ENCODE results near the gene PPP1CA.

PPP1CA gene

DNA sequence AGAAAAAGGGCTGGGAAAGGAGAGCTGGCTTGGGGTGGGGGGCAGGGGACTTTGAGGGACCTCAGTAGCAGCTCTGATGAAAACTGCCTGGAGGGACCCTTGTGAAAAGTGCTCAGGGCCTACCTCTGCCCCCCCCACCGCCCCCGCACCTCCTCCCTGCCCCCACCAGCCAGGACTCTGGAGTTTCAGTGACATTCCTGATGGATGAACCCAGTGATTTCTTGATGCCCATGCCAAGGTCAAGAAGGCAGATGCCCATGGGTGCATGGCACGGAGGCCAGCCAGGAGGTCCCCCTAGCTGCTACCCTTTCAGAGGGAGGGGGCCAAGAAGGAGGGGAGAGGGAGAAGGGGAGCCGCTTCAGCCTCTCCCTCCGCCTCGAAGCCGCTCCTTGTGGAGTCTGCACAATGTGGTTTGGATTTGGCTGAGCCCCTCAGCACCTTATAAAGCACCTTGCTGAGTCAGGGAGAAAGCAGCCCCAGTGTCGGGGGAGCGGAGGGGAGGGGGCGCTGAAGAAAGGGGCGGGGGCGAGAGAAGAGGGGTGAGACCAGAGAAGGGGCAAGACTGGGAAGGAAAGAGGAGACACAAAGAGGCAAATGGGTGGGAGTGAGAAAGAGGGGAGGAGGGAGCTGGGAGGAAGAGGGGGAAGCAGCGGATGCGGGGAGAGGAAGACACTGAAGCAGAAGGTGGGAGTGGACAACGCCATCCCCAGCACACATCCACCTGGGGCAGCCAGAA is 26.2 kb downstream of the PPP1CA start:
- peak overlapping the region; percentile 38 for H3K4me3 Mint-ChIP-seq
- no peaks in the 10 kb centered on the region for H3K27me3 Mint-ChIP-seq
- H3K27ac Mint-ChIP-seq (ENCODE audit: low read depth): no peak overlapping the region

DNA sequence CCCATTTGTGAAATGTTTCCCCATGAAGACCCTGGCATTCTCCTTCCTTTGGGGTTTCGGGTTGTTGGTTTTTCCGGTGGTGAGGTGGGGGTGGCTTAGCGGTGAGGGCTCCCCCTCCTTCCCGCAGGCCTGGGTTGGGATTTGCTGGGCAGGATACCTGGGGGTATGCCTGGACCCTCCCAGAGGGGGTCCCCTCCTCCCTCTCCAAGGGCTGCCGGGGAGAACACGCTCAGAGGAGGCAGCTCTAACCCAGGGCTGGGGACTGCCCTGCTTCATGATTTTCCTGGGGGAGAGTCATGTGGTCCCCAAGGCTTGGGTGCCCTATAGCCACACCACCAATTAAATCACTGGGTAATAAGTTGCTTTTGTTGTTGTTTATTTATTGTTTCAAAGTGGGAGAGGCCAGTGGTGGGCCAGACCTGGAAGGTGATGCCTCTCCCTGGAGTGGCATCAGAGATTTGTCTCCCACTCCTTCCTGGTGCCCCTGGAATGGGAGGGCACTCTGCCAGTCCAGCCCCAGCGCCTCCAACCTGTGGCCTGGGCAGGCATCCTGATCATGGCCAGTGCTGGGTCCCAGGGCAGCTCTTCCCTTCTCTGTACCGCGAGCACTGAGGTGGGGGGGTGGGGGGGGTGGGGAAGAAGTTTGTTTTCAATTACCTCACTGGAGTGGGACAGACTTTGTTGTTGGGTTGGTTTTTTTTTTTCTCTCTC is 26.9 kb downstream of the PPP1CA start:
- DNase-seq (ENCODE audit: low spot score in 2 of 2) (no peak), ATAC-seq (replicated peaks; ENCODE audit: extremely low read depth, poor library complexity, severe bottlenecking) (no peak)
- Mint-ChIP-seq H3K36me3 (ENCODE audit: insufficient read depth) (peaks cover 7% of the 10 kb centered on the region), H3K4me3 (peak overlapping the region; percentile 98), H3K27me3 (no peaks in the 10 kb centered on the region), H3K4me1 (peaks cover 32% of the 10 kb centered on the region), H3K27ac (ENCODE audit: low read depth) (no peak overlapping the region), H3K9me3 (no peaks in the 10 kb centered on the region)

More for the DNA sequence above, 26.2 kb downstream of the PPP1CA start:
- no peak for ATAC-seq (replicated peaks; ENCODE audit: extremely low read depth, poor library complexity, severe bottlenecking)
- peaks cover 26% of the 10 kb centered on the region for H3K4me1 Mint-ChIP-seq
- no peak for DNase-seq (ENCODE audit: low spot score in 2 of 2)
- no peaks in the 10 kb centered on the region for H3K9me3 Mint-ChIP-seq
- H3K36me3 Mint-ChIP-seq (ENCODE audit: insufficient read depth): peaks cover 7% of the 10 kb centered on the region

DNA sequence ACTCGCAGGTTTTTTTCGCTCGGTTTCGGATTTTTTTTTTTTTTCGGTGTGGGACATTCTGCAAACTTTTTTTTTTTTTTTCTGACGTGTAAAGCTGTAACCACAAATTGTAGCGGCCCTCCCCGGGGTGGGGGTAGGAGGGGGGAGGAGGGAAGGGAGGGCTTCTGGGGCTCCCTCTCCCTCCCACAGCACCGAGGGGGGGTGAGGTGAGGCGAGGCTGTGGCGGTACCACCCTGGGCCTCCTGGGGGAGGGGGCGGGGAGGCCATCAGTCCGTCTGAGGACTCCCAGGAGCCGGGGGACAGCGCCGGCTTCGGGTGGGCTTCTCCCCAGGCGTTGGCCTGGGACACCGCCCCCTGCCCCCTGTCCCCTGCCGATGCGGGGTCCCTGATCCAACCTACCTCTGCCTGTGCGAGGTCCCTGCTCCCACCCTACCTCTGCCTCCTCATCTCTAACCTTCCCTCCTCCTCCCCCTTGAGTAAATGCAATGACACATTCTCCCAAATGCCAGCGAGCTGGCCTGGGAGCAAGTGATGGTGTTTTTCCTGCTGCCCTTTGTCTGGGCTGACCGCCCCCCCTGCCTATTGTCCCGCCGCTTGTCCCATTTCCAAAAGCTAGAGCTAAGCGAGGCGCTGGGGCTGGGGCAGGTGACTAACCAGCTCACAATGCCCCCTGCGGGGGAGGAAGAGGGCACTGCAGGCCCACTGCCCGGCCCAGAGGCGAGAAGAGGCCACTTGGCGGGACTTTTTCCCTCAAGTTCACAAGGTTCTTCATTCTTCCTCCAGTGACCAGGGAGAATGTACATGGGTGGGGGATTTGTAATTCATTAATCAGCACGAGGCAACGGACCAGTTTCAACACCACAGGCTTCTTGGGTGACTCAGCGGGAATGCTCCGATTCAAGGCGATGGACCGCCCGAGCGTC is 27.7 kb downstream of the PPP1CA start:
- H3K27ac Mint-ChIP-seq (ENCODE audit: low read depth): peak overlapping the region; percentile 94
- H3K4me3 Mint-ChIP-seq: peak overlapping the region; percentile 98
- H3K36me3 Mint-ChIP-seq (ENCODE audit: insufficient read depth): peaks cover 8% of the 10 kb centered on the region
- DNase-seq (ENCODE audit: low spot score in 2 of 2) (peak; percentile 53 to 79), ATAC-seq (replicated peaks; ENCODE audit: extremely low read depth, poor library complexity, severe bottlenecking) (peak; percentile 79)
- peaks cover 40% of the 10 kb centered on the region for H3K4me1 Mint-ChIP-seq
- no peaks in the 10 kb centered on the region for H3K27me3 Mint-ChIP-seq
- H3K9me3 Mint-ChIP-seq: no peaks in the 10 kb centered on the region

DNA sequence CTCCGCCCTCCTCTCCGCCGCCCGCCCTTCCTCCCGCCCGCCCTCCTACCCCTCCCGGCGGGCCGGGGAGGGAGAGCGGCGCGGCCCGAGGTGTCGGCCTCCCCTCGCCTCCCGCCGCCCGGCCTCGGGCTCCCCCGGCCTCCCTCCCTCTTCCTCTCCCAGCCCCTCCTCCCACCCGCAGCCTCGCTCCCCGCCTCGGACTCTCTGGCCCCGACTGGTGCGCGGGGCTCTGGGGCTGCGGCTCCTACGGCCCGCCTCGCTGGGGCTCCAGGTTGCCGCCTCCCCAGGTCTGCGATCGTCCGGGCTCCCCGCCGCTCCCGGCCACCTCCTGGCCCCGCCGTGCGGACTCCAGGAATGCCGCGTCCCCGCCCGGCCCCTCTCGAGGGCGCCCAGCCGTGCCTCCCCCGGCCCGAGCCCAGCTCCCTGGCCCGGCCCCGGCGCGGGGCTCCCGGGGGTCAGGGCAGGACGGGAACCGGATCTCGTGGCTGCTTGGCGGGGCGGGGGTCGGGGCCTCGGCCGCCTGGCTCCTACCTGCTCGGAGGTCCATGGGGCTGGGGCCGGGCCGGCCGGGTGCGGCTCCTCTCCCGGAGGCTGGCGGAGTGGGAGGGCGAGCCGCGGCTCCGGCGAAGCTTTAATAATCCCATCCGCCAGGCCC is 28.5 kb downstream of the PPP1CA start, which contains the start of gene CLCF1:
TSS of gene CLCF1 (minus strand) at position 606 of the 655 bp plus-strand sequence. CDS start at position 547, 59 bp downstream.
- Mint-ChIP-seq H3K27me3 (no peaks in the 10 kb centered on the region), H3K4me3 (peak within 1 kb of the TSS; percentile 98), H3K9me3 (no peaks in the 10 kb centered on the region), H3K4me1 (peaks cover 48% of the 10 kb centered on the region), H3K36me3 (ENCODE audit: insufficient read depth) (peaks cover 11% of the 10 kb centered on the region), H3K27ac (ENCODE audit: low read depth) (peak within 1 kb of the TSS; percentile 94)
- DNase-seq (ENCODE audit: low spot score in 2 of 2) (no peak), ATAC-seq (replicated peaks; ENCODE audit: extremely low read depth, poor library complexity, severe bottlenecking) (peak; percentile 17)

DNA sequence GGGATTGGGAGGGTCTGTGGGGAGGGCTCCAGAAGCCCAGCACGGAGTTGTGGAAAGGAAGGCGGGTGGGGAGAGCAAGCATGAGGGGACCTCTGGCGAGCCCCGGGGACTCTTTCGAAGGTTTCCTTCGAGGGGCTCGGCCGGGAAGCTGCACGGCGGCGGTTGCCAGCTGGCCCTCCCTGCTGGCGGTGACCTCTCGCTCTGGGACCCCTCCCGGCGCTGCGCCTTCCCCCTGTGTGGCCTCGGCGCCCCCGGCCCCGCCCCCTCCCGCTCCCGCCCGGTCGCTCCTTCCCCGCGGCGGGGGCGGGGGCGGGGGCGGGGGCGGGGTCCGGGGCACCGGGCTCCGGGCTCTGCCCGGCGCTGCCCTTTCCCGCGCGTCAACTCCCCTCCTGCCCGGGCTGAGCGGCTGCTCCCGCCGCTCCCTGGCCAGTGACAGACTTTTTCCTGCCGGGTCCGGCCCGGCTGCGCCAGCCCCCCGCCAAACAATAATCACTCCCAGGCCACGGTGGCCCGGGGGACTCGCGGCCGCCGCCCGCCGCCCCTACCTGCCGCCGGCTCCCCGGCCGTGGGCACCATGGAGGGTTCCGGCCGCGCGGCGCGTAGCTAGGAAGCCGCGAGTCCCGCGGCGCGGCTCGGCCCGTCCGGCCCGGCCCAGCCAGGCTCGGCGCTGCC is 29.2 kb downstream of the PPP1CA start:
- Mint-ChIP-seq H3K36me3 (ENCODE audit: insufficient read depth) (peaks cover 11% of the 10 kb centered on the region), H3K9me3 (no peaks in the 10 kb centered on the region), H3K27me3 (no peaks in the 10 kb centered on the region), H3K4me3 (peak overlapping the region; percentile 98), H3K27ac (ENCODE audit: low read depth) (peak overlapping the region; percentile 80), H3K4me1 (peaks cover 55% of the 10 kb centered on the region)
- no peak for ATAC-seq (replicated peaks; ENCODE audit: extremely low read depth, poor library complexity, severe bottlenecking)
- no peak for DNase-seq (ENCODE audit: low spot score in 2 of 2)

DNA sequence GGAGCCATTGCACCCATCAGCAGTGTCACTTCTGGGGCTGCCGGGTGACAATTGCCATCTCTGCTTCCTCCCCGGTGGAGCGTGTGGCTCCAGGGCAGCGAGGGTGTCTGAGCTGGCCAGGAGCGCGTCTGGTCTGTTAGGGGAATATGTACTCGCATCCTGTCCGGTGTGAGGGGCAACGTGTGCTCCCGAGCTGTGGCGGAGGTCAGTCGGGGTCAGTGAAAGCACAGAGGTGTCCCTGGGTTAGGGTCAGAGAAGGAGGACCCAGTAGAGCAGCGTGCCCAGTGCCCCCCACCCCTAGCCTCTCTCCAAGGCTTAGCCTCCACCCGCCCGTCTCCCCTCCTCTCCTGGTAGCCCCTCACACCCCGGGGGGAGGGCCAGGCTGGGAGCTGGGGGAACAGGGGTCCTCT is 29.7 kb downstream of the PPP1CA start:
- H3K27ac Mint-ChIP-seq (ENCODE audit: low read depth): peak overlapping the region; percentile 80
- H3K4me3 Mint-ChIP-seq: peak overlapping the region; percentile 98
- H3K9me3 Mint-ChIP-seq: no peaks in the 10 kb centered on the region
- peaks cover 11% of the 10 kb centered on the region for H3K36me3 Mint-ChIP-seq (ENCODE audit: insufficient read depth)
- ATAC-seq (replicated peaks; ENCODE audit: extremely low read depth, poor library complexity, severe bottlenecking) (no peak), DNase-seq (ENCODE audit: low spot score in 2 of 2) (no peak)
- no peaks in the 10 kb centered on the region for H3K27me3 Mint-ChIP-seq
- H3K4me1 Mint-ChIP-seq: peaks cover 57% of the 10 kb centered on the region

DNA sequence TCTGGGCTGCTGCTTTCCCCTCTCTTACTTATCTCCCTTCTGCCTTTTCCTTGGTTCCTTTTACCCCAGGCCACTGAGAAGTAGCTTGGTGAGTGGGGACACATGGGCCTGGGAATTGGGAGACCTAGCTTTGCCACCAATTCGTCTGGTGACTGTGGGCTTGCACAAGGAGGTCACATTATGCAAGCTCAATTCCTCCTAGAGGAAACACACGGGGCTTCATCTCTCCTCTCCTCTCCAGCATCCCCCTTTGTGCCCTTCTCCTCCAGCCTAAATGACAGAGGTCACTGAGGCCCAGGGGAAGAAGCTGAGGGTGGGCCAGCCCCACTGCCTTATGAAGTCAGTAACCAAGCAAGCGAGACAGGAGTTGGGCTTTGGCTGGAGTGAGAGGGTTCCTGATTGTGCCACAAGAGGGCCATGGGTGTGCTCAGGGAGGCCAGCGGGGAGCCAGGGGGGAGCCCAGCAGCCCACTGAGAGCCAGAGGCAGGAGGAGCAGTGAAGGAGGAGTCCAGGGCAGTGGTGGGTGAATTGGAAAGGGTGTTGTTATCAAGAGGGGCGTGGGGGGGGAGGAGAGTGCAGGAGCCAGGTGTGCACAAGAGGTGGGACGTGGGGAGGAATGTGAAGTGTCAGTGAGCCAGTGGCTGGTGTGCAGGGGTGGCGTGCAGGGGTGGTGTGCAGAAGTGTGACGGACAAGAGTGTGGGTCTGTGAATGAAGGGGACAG is 30.3 kb downstream of the PPP1CA start:
- peaks cover 61% of the 10 kb centered on the region for H3K4me1 Mint-ChIP-seq

DNA sequence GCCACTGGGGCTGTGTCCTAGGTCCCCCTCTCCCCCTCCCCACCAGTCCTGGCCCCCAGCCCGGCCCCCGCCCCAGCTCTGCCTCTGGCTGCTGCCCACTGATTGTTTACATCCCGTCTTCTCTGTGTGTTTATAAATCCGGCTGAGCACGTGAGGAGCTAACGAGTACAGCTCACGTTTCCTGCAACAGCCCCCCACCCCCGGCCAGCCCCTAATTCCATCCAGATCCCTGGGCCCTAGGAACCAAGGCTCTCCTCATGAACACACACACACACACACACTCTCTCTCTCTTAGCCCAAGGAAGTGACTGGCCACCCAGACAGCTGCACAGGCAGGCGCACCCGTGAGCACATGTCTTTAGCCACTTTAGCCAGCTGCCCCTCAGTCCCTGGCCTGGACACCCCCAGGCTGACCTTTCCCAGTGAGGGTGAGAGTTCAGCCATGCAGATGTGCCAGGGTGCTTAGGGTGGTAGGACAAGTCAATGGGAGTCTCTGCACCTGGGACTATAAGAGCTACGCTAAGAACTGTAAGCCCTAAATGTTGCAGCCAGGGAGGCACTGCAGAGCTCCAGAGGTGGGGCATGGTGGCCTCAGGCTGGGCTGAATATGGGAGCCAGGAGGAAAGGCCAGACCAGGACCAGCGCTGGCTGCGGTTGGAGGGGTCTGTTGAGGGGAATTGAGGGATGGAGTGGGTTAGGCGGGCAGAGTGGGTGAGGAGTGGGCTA is 31.1 kb downstream of the PPP1CA start:
- H3K4me3 Mint-ChIP-seq: peak overlapping the region; percentile 98
- peak overlapping the region; percentile 80 for H3K27ac Mint-ChIP-seq (ENCODE audit: low read depth)
- ATAC-seq (replicated peaks; ENCODE audit: extremely low read depth, poor library complexity, severe bottlenecking) (no peak), DNase-seq (ENCODE audit: low spot score in 2 of 2) (no peak)
- H3K36me3 Mint-ChIP-seq (ENCODE audit: insufficient read depth): peaks cover 16% of the 10 kb centered on the region
- H3K9me3 Mint-ChIP-seq: no peaks in the 10 kb centered on the region
- H3K4me1 Mint-ChIP-seq: peaks cover 69% of the 10 kb centered on the region
- no peaks in the 10 kb centered on the region for H3K27me3 Mint-ChIP-seq

More for the DNA sequence above, 30.3 kb downstream of the PPP1CA start:
- Mint-ChIP-seq H3K36me3 (ENCODE audit: insufficient read depth) (peaks cover 11% of the 10 kb centered on the region), H3K9me3 (no peaks in the 10 kb centered on the region), H3K4me3 (peak overlapping the region; percentile 98), H3K27me3 (no peaks in the 10 kb centered on the region), H3K27ac (ENCODE audit: low read depth) (peak overlapping the region; percentile 80)
- ATAC-seq (replicated peaks; ENCODE audit: extremely low read depth, poor library complexity, severe bottlenecking) (no peak), DNase-seq (ENCODE audit: low spot score in 2 of 2) (no peak)

DNA sequence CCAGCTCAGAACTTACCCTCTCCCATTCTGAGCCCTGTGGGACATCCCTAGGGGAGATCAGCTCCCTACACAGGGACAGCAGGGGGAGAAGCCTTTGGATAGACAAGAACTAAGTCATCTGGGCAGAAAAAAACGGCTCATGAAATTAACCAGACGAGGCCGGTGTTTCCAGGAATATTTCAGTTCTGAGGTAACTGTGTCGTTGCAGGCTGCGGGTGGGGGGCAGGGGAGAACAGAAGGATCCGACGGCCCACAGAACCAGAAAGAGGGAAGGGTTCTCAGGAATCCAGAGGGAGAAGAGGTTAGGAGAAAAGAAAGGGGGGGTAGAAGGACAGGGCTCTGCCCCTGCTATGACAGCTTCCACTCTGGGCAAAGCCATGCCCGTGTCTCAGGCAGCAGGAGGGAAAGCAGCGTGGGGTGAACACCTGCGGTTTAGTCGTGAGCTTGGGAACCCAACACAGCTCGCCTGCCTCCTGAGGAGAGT is 31.8 kb downstream of the PPP1CA start:
- no peaks in the 10 kb centered on the region for H3K27me3 Mint-ChIP-seq
- no peak for DNase-seq (ENCODE audit: low spot score in 2 of 2)
- peaks cover 74% of the 10 kb centered on the region for H3K4me1 Mint-ChIP-seq
- H3K4me3 Mint-ChIP-seq: peak overlapping the region; percentile 98
- no peak for ATAC-seq (replicated peaks; ENCODE audit: extremely low read depth, poor library complexity, severe bottlenecking)
- H3K27ac Mint-ChIP-seq (ENCODE audit: low read depth): peak overlapping the region; percentile 7
- no peaks in the 10 kb centered on the region for H3K9me3 Mint-ChIP-seq
- H3K36me3 Mint-ChIP-seq (ENCODE audit: insufficient read depth): peaks cover 17% of the 10 kb centered on the region

DNA sequence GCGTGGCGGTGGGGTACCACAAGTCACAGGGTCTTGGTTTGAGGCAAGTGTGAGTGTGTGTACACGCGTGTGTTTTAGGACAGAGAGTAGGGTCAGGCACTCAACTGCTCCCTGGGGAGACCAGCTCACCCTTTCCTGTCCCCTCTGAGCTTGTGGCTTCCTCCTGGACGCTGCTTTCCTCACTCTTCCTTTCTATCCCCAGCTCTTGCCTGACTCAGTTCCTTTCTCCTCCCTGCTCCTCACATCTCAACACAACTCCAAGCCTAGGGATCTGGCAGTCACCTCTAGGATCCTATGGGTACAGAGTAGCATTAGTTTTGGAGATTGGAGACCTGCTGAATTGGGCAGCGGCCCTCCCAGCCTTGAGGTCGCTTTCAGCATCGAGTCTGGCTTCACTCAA is 32.4 kb downstream of the PPP1CA start:
- H3K27ac Mint-ChIP-seq (ENCODE audit: low read depth): peak overlapping the region; percentile 7
- peaks cover 21% of the 10 kb centered on the region for H3K36me3 Mint-ChIP-seq (ENCODE audit: insufficient read depth)
- no peaks in the 10 kb centered on the region for H3K9me3 Mint-ChIP-seq
- no peaks in the 10 kb centered on the region for H3K27me3 Mint-ChIP-seq
- peaks cover 76% of the 10 kb centered on the region for H3K4me1 Mint-ChIP-seq
- H3K4me3 Mint-ChIP-seq: peak overlapping the region; percentile 98
- ATAC-seq (replicated peaks; ENCODE audit: extremely low read depth, poor library complexity, severe bottlenecking) (no peak), DNase-seq (ENCODE audit: low spot score in 2 of 2) (no peak)
